Fibroblast of lung (primary cell): ENCODE measurements around the gene CSRNP3.

Experiments
- CTCF ChIP-seq, 2 donors: IDR thresholded peaks in 1 of 2; conservative IDR thresholded peaks in 1 of 2; 1 replicate in 1 of 2; 2 replicates in 1 of 2; pipeline ENCODE4 v1.5.1; 2011 to 2012; ENCODE audit warnings: low read length in 2 of 2, control low read depth in 1 of 2, inconsistent platforms in 1 of 2, low read depth in 1 of 2, mild to moderate bottlenecking in 1 of 2
- EZH2 ChIP-seq: IDR thresholded peaks from 2 replicates; pipeline ENCODE4 v1.5.1; 2012; ENCODE audit warnings: low read length, control low read depth, mild to moderate bottlenecking; ENCODE audit errors: missing control alignments

GRCh38 chr2:165587335-165587938 is 117.9 kb downstream of the CSRNP3 start:
- TF ChIP-seq EZH2 (no peak), CTCF (conservative IDR thresholded peaks at IDR 0.05 in 1 of 2, IDR thresholded peaks at IDR 0.05 in 1 of 2; ENCODE audit: low read depth in 1 of 2, low read length in 2 of 2) (no peak)
